Measurements from ENCODE around the gene TMEM203. TPM values are rescaled to one million over a fixed set of nuclear protein-coding genes. Genes with fewer than 3 reads are reported as not detected.
A peak's percentile ranks its signal among the peaks of the same experiment; 100 is the strongest.

Gene TMEM203
- total and polyA plus RNA-seq, 2 of the 4 experiments (the other 2 are of a cell fraction) = 18.8 to 40.6 TPM

DNA sequence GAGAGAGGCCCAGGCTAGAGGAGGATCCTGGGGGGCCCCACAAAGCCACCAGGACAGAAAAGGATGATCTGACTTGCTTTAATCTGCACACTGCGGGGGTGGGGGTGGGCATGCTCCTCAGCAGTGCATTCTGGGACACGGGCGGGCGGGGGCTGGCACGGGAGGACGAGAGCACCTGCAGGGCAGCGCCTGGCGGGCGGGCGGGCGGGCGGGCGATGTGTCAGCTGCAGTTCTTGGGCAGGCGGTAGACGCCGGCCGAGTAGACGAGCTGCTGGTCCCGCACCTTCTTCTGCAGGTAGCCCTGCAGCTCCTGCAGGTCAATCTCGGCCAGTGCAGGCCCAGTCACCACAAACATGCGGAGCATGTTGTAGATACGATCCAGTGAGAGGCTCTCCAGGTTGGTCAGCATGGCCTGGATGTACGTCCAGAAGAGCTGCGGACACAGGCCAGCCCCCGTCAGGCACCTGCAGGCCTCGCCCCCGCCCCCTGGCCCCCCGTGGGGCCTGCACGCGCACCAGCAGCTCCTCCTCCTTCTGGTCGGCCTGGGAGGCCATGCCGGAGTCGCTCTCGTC is 30.6 kb downstream of the TMEM203 start:
- Histone ChIP-seq H3K23ac (ENCODE audit: low read depth, low read length) (no peak overlapping the region), H3K4me2 (ENCODE audit: low read depth, low read length) (no peak overlapping the region), H2BK20ac (ENCODE audit: low read depth, low read length) (no peak overlapping the region), H2AFZ (replicated peaks; ENCODE audit: low read length, poor library complexity) (no peak overlapping the region), H4K20me1 (ENCODE audit: insufficient read depth, low read length) (no peaks in the 10 kb centered on the region; the same call in 1 of the 2 replicates), H3K79me1 (ENCODE audit: low read depth in 1 of 2, low read length in 2 of 2) (no peaks in the 10 kb centered on the region), H2AK5ac (ENCODE audit: low read depth, low read length) (no peak overlapping the region), H4K5ac (ENCODE audit: low read depth, low read length) (no peak overlapping the region), H2BK15ac (ENCODE audit: low read depth, low read length) (no peak overlapping the region), H3K27me3 (ENCODE audit: control insufficient read depth, insufficient read depth, low read length) (peaks cover 25% of the 10 kb centered on the region; the same call in 1 of the 2 replicates), H3K4me3 (ENCODE audit: insufficient read depth, low read depth, low read length) (no peak overlapping the region), H3K14ac (replicated peaks; ENCODE audit: low read depth, low read length) (no peak overlapping the region), H3K9me3 (ENCODE audit: control insufficient read depth, insufficient read depth, low read length) (no peaks in the 10 kb centered on the region), H3K9ac (ENCODE audit: low read depth, low read length) (no peak overlapping the region), H4K91ac (ENCODE audit: insufficient read depth, low read depth, low read length) (no peak overlapping the region), H2BK5ac (ENCODE audit: low read depth, low read length, poor library complexity, severe bottlenecking) (no peak overlapping the region), H3K27ac (ENCODE audit: insufficient read depth, low read length) (no peak overlapping the region), H2AK9ac (replicated peaks; ENCODE audit: low read depth, low read length, poor library complexity) (peak overlapping the region; percentile 72), H3K56ac (ENCODE audit: extremely low read depth, insufficient read depth, low read length) (no peak overlapping the region), H3K18ac (ENCODE audit: low read depth, low read length) (no peak overlapping the region), H4K8ac (ENCODE audit: low read depth in 2 of 2, low read length in 2 of 2) (no peak overlapping the region), H3K9me1 (ENCODE audit: insufficient read depth, low read length) (0 out of 2 replicates have a peak, but pooled peaks cover 2% of the 10 kb centered on the region), H3K4me1 (ENCODE audit: control insufficient read depth, insufficient read depth, low read length) (no peaks in the 10 kb centered on the region; the same call in 1 of the 2 replicates), H2BK120ac (ENCODE audit: low read depth, low read length) (no peak overlapping the region), H3K36me3 (ENCODE audit: control insufficient read depth, insufficient read depth, low read length) (peaks cover 20% of the 10 kb centered on the region), H3K4ac (ENCODE audit: low read depth, low read length) (no peak overlapping the region)
- in situ Hi-C loops (cut with MboI; ENCODE audit: low sequenced_read_pairs) (no loop called here), intact Hi-C loops (cut with micrococcal nuclease) (no loop called here), dilution Hi-C loops (cut with HindIII; ENCODE audit: low sequenced_read_pairs, unreplicated experiment) (no loop called here)
- DNase-seq = no peak
- ChIA-PET POLR2A (ENCODE audit: unreplicated experiment) (no interaction called here), CTCF (no interaction called here)
- 69% methylated on average over 18 of the region's 34 CpGs; no CpG with 5 or more reads in 1 of the 2 experiments for WGBS, 2 experiments (ENCODE audit: extremely low coverage in 2 of 2, insufficient read length in 1 of 2)
- ATAC-seq (ENCODE audit: low read depth) = no peak
- no TSS peak for BruUV-seq (replicated peaks)
- TF ChIP-seq SMC3 (IDR thresholded peaks at IDR 0.05; ENCODE audit: low read depth, low read length) (no peak), MAFK (IDR thresholded peaks at IDR 0.05; ENCODE audit: low read depth, low read length) (no peak), USF2 (IDR thresholded peaks at IDR 0.05; ENCODE audit: low read depth, low read length) (no peak), ELK1 (IDR thresholded peaks at IDR 0.05; ENCODE audit: borderline replicate concordance, low read depth, low read length) (no peak), CHD1 (IDR thresholded peaks at IDR 0.05; ENCODE audit: low read depth, low read length) (no peak), MXI1 (IDR thresholded peaks at IDR 0.05; ENCODE audit: borderline replicate concordance, low read depth, low read length) (no peak), CTCF (conservative IDR thresholded peaks at IDR 0.05; ENCODE audit: low read depth, low read length) (no peak), BHLHE40 (IDR thresholded peaks at IDR 0.05; ENCODE audit: low read depth, low read length) (no peak), NFE2L2 (IDR thresholded peaks at IDR 0.05; ENCODE audit: low read depth, low read length) (no peak), RCOR1 (IDR thresholded peaks at IDR 0.05; ENCODE audit: insufficient replicate concordance, low read length) (no peak), RAD21 (IDR thresholded peaks at IDR 0.05; ENCODE audit: low read length) (no peak), POLR2A (IDR thresholded peaks at IDR 0.05; ENCODE audit: low read depth, low read length) (no peak), MAZ (IDR thresholded peaks at IDR 0.05; ENCODE audit: borderline replicate concordance, low read depth, low read length) (no peak), RFX5 (IDR thresholded peaks at IDR 0.05; ENCODE audit: low read depth, low read length) (no peak), FOS (IDR thresholded peaks at IDR 0.05; ENCODE audit: low read depth, low read length) (no peak), CEBPB (IDR thresholded peaks at IDR 0.05; ENCODE audit: low read depth, low read length) (no peak)

All from IMR-90 (cell line).